NCI-H2107 treated with DMSO at 0.1 percent for 48 hours (cell line): Measurements from ENCODE around the gene ELMO2.
"Not testable (repeated sequence)": the region's sequence is repeated elsewhere in the genome, so short reads cannot be mapped to it uniquely, and the experiment has no call there.

Experiments used
- DNase-seq: peaks from one replicate; lab custom pipeline; 2025; ENCODE audit not compliant: unreplicated experiment; lab: John Stamatoyannopoulos, UW

The ELMO2 gene

DNA sequence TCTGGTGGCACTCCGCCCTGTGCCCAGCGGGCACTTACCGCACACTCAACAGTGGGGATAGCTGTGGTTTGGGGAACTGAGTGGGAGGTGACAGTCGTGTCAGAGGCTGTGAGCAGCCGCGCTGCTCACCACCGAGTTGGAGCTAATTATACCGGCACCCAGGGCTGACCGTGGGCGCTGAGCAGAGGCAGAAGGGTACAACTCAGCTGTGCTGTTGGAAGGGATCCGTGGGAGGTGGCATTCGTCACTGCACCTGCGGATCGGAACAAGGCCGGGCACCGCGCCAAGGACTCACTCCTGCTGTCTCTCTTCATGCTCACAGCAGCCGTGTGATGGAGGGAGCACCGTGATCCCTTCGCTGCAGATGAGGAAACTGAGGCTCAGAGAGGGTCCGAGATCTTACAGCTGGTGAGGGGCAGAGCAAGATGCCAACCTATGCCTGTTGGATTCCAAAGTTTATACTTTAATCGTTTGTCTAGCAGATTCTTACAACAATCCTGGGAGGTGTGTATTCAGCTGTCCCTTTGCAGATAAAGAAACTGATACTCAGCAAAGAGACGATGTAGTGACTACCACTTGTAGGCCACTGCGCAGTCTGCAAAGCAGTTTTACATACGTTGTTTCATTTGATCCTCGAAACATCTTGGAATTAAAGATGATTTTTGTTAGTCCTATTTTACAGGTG is 713 bp upstream of the ELMO2 start:
- peak; percentile 43 for DNase-seq

DNA sequence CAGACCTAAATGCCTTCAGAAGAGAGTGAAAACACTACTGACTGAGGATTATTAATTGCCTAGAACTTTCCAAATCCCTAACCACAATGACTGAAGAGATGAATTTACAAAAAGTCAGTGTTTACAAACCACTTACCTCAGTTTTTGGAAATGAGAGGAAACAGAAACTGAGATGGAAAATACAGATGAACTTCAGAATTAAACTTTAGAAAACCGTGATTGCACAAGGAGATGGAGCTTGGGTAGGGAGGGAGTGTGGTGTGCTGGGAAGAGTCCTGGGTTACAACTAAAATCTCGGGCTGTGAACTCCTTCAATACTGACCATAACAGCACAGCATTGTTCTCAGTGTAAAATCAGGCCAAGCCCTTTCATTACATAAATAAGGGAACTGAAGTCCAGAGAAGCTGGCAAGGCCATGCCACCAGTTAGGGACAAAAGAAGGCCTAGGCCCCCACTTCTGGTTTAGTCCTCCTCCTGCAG is 4.0 kb downstream of the ELMO2 start:
- no peak for DNase-seq

GRCh38 chr20:46401478-46401860 is 4.9 kb downstream of the ELMO2 start:
- no peak for DNase-seq

DNA sequence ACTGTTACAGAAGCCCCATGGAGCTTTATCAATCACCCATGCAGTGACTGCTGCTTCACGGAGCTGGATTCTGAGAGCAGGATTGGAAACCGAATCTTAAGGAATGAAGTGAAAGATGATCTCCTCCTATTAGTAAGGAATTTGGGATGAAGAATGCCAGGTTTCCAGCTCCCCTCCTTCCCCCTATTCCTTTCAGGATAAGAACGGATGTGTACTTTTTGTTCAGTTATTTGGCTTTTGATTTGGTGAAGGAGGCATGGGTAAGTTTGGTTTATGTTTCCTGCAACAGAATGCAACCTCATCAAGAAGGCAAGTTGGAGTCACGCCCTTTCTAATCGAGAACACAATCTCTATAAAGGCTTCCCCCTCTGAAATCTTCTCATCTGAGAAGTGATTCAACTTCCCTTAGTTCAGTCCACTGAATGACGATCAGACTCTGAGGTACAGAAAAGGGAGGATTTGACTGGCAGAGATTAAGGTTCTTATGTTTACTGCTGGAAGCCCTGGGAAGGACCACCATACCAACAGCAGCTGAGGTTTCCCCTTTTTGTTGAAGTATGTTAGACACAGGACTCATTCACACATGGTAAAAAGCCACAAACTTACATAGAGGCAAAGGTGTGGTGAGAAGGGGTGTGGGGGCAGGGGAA is 5.5 kb downstream of the ELMO2 start:
- DNase-seq: no peak

DNA sequence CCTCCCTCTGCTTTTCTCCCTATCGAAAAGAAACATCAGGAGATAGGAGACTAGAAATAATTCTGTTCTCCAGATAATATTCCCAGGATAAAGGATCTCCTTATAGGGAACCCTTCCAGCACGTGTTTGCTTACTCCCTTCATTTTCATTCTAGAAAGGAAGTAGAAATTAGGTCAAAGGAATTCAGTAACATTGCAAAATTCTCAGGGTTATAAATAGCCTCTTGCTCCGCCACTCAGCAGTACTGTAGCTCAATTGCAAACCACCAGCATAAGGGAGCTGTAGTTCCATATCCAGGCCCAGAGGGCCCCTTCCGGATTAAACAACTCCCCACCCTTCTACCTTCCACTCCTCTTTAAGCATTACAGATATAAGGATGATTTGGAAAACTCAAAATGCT is 6.2 kb downstream of the ELMO2 start:
- no peak for DNase-seq

GRCh38 chr20:46399401-46399800 is 7.0 kb downstream of the ELMO2 start:
- DNase-seq: no peak

DNA sequence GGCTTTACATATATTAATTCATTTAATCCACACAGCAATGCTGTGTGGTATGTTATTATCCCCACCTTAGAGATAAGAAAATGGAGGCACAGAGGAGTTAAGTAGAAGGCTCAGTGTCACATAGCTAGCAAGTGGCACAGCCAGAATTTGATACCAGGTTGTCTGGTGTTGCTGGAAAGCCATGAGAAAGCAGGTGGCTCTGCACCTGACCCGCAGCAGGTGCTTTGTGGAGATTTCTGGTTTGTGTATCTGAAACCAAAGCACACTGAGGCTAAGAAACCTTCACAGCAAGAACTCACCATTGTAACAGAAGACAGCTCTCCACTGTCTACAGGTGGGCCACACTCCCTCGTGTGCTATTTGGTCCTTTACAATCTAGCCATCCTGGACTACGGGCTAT is 7.5 kb downstream of the ELMO2 start:
- DNase-seq: peak; percentile 42

DNA sequence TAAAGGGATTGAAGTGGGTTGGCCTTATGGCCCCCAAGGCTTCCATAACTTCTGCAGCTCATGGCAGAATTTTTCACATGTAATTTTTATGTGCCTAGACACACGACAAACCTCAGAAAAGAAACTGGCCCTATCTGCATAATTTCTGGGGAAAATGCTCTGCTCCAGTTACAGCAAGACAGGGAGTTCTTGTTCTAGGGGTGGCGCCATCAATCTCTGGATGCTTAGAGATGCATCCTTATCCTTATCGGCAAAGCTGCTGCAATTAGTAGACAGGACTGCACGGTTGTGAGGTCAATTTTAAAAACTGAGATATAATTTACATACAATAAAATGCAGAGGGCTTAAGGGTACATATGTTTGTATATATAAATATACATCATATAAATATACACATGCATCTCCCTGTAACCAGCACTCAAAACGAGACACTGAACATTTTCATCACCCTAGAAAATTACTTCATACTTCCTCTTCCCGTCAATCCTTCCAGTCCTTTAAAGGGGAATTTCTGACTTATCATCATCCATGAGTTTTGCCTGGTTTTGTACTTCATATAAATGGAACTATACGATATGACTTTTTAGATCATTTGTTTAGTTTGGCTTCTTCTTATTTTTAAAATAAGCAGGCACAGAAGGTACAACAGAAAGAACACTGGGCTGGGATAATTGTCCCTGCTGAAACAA is 10.2 kb downstream of the ELMO2 start:
- DNase-seq: no peak

- no peak for DNase-seq
Observed at GRCh38 chr20:46394872-46395760, 11.3 kb downstream of the ELMO2 start.

- no peak for DNase-seq
Observed at GRCh38 chr20:46393967-46394366, 12.4 kb downstream of the ELMO2 start.

- no peak for DNase-seq
Observed at GRCh38 chr20:46388937-46389336, 17.5 kb downstream of the ELMO2 start.

DNA sequence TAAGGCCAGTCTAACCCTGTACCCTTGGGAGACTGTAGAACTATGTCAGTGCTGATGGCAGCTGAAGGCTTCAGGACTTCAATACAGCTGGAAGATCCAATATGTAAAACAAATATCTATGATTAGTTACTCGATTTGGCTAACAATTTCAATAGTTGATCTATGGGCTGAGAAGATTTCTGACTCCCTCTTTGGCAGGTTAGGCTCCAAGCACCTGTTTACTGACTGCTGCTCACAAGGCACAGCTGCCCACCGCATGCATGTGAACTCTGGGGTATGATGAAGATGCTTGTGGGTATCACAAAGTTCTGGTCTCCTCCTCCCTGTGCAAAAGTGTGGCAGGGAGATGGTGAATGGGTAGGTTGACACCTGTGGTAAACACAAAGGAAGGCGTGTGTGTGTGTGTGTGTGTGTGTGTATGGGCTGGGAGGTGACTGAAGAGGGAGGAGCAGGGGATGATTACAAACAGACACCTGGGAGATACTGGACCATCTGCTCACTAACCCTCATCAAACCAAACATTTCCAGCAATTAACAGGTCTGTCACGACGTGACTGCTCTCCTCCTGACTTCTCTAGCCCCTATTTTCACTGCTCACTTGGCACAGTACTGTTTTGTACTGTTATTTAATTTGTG is 18.1 kb downstream of the ELMO2 start:
- no peak for DNase-seq

- not testable (repeated sequence) for DNase-seq
Observed at GRCh38 chr20:46387054-46387453, 19.4 kb downstream of the ELMO2 start.

DNA sequence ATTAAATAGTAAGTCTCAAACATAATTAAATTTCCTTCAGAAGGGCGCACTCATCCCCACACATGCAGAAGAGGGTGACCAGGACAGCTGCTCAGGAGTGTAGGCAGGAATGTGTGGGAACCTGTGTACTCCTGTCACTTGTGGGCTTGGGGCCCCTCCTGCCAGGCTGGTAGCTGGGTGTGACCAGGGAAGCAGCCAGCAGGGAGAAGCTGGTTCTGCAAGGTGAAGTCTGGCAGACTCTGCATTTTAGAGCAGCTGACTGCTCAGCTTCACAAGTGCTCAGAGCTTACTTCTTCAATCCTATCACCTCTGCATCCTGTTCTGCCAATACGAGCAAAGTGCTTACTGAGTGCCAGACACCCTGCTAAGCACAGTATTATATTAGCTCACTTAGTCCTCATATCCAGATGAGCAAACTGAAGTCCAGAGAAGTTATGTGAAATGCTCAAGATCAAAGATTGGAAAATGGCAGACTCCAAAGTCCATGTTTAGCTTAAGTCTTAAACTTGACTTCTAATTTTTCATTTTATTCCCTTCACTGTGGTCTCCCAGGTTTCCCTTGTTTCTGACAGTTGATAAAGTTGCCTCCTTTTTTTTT is 27.9 kb downstream of the ELMO2 start:
- DNase-seq: no peak

- DNase-seq: no peak
Observed at GRCh38 chr20:46377518-46377917, 28.9 kb downstream of the ELMO2 start.

GRCh38 chr20:46376196-46376785 is 30.1 kb downstream of the ELMO2 start:
- DNase-seq: no peak

DNA sequence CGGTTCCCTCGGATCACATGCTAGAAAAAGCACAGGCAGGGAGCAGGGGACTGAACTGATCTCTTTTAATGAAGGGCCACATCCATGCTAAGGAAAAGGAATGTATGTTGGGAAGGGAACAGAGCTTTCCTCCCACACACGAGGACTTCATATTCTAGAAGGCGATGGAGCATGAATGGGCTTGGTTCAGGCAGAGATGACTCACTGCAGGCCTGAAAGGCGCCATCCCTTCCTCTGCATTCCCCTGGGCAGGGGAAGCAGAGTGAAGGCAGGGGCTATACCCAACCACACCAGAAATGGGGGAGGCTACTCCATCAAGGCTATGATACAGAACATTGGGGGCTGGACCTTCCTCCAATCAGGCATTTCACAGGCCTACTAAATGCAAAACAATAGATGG is 30.6 kb downstream of the ELMO2 start:
- DNase-seq: no peak

DNA sequence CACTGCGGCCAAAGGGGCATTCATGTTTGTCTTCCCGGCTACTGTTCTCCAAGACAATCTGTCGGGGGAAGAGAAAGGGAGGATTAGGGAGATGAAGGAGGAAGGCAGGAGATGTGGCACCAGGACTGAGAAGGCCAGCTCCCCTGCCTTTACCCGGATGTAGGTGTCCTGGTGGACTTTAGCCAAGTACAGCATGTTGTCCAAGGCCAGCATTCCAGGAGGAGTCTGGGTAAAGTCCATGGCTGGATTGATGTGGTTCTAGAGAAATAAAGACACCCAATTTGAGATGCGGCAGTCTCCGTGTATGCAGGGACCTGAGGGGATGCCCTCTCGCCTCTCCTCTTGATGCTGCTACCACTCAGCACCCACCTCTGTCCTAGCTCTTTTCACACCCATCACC is 32.0 kb downstream of the ELMO2 start:
- DNase-seq: no peak

- no peak for DNase-seq
Observed at GRCh38 chr20:46371656-46372055, 34.8 kb downstream of the ELMO2 start.

- DNase-seq: no peak
Observed at GRCh38 chr20:46368902-46369268, 37.5 kb downstream of the ELMO2 start.
